ENCODE measurements around the gene XIRP1.

Gene XIRP1

DNA sequence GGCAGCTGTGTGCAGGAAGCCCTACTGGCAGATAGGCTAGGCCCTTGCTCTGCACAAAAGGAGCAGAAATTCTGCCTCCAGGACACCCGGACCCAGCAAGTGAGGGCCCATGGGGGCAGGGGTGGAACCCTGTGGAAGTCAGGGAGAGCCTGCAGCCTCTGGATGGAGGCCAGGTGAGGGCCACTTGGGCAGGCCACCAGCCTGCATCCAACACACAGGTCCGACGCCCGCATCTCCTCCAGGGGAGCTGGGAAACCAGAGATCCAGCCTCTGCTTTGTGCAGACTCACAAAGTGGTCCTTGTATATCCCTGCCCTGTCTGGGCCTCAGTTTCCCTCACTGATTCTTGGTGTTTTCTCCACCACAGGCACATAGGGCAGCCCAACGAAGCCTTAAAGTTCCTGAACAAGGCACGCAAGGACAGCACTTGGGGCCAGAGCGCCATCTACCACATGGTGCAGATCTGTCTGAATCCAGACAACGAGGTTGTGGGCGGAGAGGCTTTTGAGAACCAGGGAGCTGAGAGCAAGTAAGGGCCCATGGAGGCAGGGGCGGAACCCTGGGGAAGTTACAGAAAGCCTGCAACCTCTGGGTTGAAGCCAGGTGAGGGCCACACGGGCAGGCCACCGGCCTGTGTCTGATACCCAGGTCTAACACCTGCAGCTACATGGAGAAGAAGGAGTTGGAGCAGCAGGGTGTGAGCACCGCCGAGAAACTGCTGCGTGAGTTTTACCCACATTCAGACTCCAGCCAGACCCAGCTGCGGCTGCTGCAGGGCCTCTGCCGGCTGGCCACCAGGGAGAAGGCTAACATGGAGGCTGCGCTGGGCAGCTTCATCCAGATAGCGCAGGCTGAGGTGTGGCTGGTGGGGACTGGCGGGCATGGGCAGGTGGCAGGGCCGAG, 55.6 kb downstream of the XIRP1 start:
- H3K36me3 Mint-ChIP-seq (ENCODE audit: low read depth) = peaks cover 19% of the 10 kb centered on the region
- TF ChIP-seq, protein P1, sequence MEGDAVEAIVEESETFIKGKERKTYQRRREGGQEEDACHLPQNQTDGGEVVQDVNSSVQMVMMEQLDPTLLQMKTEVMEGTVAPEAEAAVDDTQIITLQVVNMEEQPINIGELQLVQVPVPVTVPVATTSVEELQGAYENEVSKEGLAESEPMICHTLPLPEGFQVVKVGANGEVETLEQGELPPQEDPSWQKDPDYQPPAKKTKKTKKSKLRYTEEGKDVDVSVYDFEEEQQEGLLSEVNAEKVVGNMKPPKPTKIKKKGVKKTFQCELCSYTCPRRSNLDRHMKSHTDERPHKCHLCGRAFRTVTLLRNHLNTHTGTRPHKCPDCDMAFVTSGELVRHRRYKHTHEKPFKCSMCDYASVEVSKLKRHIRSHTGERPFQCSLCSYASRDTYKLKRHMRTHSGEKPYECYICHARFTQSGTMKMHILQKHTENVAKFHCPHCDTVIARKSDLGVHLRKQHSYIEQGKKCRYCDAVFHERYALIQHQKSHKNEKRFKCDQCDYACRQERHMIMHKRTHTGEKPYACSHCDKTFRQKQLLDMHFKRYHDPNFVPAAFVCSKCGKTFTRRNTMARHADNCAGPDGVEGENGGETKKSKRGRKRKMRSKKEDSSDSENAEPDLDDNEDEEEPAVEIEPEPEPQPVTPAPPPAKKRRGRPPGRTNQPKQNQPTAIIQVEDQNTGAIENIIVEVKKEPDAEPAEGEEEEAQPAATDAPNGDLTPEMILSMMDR (IDR thresholded peaks at IDR 0.05; ENCODE audit: unreplicated experiment in 3 of 3) = no peak
- no peaks in the 10 kb centered on the region for H3K27me3 Mint-ChIP-seq (ENCODE audit: low read depth)
- no peak overlapping the region for H3K27ac Mint-ChIP-seq
- no peaks in the 10 kb centered on the region for H3K9me3 Mint-ChIP-seq
- H3K4me1 Mint-ChIP-seq = peaks cover 31% of the 10 kb centered on the region
- H3K4me3 Mint-ChIP-seq = no peak overlapping the region

DNA sequence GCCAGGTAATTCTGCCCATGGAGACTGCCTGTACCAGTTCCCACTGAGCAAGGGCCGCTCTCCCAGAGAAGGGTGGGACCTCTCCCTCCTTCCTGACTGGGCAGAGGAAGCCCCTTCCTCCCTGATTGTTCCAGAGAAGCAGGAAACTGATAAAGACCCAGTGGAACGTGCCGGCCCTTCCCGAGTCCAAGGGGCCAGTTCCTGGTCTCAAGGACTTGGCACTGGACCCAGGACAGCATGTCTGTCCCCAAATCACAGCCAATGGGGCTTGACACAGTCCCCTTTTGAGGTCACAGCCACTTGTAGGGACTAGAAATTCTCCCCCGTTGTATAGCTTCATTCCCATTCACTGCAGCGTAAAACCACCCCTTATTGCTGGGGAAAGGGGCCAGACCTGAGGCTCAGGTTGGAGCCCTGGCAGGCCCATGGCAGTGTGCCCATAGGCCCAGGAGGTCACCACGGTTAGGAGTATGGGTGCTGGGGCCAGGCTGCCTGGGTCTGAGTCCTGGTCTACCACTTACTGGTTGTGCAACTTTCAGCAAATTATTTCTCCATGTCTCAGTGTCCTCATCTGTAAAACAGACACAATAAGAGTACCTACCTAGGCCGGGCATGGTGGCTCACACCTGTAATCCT, 57.1 kb downstream of the XIRP1 start:
- Mint-ChIP-seq H3K9me3 (no peaks in the 10 kb centered on the region), H3K27ac (no peak overlapping the region), H3K36me3 (ENCODE audit: low read depth) (peaks cover 10% of the 10 kb centered on the region), H3K4me3 (no peak overlapping the region), H3K27me3 (ENCODE audit: low read depth) (no peaks in the 10 kb centered on the region), H3K4me1 (peaks cover 16% of the 10 kb centered on the region)
- TF ChIP-seq, protein P1 (IDR thresholded peaks at IDR 0.05; ENCODE audit: unreplicated experiment in 3 of 3) = no peak

DNA sequence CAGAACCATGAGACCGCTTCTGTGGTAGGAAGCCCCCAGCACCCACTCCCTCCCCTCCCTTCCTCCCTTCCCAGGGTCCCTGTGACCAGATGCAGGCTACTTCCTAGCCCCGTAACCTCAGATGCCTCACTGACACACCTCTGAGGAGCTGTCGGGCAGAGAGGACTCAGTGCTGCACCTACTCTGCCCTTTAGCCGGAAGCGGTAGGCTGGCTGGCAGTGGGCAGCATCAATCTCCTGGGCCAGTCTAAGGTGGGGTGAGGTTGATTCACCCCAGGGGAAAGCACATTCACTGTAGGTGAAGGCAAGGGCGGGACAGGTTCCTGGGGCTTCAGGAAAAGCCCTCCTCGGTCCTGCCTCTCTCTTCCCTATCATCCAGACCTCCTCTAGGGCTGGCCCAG, 58.1 kb downstream of the XIRP1 start:
- H3K4me1 Mint-ChIP-seq = peaks cover 8% of the 10 kb centered on the region
- H3K36me3 Mint-ChIP-seq (ENCODE audit: low read depth) = peaks cover 10% of the 10 kb centered on the region
- H3K9me3 Mint-ChIP-seq = no peaks in the 10 kb centered on the region

GRCh38 chr3:39133822-39134221, 58.6 kb downstream of the XIRP1 start:
- no peak overlapping the region for H3K4me3 Mint-ChIP-seq
- H3K4me1 Mint-ChIP-seq = peaks cover 3% of the 10 kb centered on the region
- TF ChIP-seq, protein P1 (IDR thresholded peaks at IDR 0.05; ENCODE audit: unreplicated experiment in 3 of 3) = no peak
- peaks cover 10% of the 10 kb centered on the region for H3K36me3 Mint-ChIP-seq (ENCODE audit: low read depth)
- H3K27me3 Mint-ChIP-seq (ENCODE audit: low read depth) = no peaks in the 10 kb centered on the region
- no peak overlapping the region for H3K27ac Mint-ChIP-seq
- H3K9me3 Mint-ChIP-seq = no peaks in the 10 kb centered on the region

More for the DNA sequence above, 58.1 kb downstream of the XIRP1 start:
- TF ChIP-seq, protein P1 (IDR thresholded peaks at IDR 0.05; ENCODE audit: unreplicated experiment in 3 of 3) = no peak
- Mint-ChIP-seq H3K27ac (no peak overlapping the region), H3K27me3 (ENCODE audit: low read depth) (no peaks in the 10 kb centered on the region), H3K4me3 (no peak overlapping the region)
